HT1080 (cell line): ENCODE data around the gene LRRIQ1. TPM values are rescaled to one million over a fixed set of nuclear protein-coding genes. Genes with fewer than 3 reads are reported as not detected.
"Not testable (repeated sequence)": the region's sequence is repeated elsewhere in the genome, so short reads cannot be mapped to it uniquely, and the experiment has no call there.

Experiments
- DNase-seq: peaks from one replicate; pipeline ENCODE4 v3.0.0-alpha.2; 2015; ENCODE audit warnings: low read depth
- polyA plus RNA-seq, 2 experiments: library from polyadenylated mRNA; depleted of rRNA; stranded (reverse); fragments of >200 nt; gene quantifications; 2 replicates each; pipeline ENCODE4 v1.2.3, GENCODE V29; 2015
- total RNA-seq: library from RNA; depleted of rRNA; stranded (reverse); fragments of >200 nt; shearing (Covaris generic); gene quantifications from 2 replicates; pipeline ENCODE4 v1.2.3, GENCODE V29; 2014; rRNA removed

The LRRIQ1 gene, protein sequence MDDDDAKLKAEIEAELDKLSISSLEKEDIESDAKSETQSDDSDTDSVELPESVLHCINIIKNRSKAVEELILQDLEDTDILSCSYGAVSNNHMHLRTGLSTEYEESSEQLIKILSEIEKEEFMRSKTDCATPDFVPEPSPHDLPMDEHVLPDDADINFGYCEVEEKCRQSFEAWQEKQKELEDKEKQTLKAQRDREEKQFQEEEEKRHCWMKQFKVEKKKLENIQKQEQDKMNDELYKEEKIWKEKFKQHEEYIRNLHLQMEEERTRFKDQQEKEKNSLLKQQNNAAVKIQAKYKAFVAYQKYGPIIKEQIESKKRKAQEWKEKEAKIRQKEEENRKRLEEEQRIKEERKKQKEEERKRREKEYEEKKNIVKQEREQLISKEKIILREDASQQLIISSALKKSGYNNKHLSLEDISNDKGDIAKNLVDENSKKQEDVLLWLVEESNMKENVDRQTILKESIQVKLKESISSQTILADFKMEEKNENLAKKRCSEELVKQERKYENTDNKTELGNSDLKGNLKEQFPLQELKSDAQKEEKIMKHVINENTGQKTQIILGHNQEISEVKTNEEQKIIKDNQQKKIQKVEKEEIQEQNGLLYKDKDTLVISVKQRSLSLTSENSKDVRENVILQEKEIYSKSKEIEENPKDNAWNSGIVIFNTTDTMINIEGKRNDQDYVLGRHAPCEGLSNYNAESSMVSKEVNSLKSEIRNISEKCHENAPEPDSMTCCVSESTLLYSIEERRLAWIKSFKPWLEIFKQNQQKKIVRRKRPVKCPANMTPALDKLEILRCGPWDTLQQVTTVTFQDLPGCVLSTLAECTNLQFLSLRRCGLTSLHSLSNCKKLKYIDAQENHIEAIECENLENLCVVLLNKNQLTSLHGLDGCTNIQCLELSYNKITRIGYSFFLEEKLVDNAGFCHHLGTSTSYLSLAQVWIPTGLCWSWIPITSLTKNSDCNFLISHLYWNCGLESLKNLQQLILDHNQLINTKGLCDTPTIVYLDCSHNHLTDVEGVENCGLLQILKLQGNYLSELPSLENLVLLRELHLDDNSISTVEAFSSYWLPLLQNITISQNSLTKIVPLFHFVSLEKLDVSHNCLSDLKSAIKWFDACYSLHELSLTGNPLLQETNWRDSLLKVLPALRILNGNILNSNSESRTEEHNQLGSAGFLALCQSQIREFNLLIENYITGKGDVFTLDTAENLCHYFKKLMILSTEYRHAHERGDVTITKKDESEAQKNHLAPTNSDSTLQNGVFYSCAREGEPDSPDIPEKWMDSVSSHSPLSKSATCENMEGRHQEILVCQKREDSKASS (N-terminal part only)
- 0.06 TPM in 1 of 2 replicates, not detected in the other for total RNA-seq
- polyA plus RNA-seq (2015; cell fraction: cytosol; rRNA removed), result 0.43 and 0.77 TPM in 2 replicates
- 1.6 and 1.9 TPM in 2 replicates for polyA plus RNA-seq (2015; cell fraction: nucleus; rRNA removed)

DNA sequence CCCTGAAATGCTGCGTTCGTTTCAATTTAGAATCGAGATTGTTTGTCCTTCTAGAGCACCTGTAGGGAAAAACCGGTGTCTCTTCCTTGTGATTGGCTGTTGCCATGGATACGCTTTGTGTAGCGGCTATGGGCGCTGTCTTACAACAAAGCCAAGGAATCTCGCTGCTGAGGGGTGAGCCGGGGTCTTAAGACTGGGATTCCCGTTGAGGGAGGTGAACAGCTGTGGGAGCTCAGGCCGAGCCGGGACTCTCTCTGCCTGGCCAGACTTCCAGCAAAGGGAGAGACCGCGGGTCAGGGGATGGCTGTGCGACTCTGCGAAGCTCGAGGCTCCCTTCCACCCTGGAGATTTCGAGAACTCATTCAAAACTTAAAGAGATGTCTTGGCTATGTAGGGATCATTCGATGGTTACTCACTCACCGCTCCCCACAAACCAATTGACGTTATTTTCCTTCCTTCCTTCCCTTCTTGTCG, at the start of gene LRRIQ1, which contains the start of gene TSPAN19:
Gene LRRIQ1, plus strand, starts transcription at position 118 of the 474 bp plus-strand sequence. CDS start 1,826 bp downstream, outside the sequence.
Gene TSPAN19, minus strand, starts transcription at position 44 of the 474 bp plus-strand sequence. CDS start 6,331 bp downstream, outside the sequence.
- DNase-seq, result peak; percentile 86

- DNase-seq, result peak; percentile 18
These were observed 49.6 kb upstream of the LRRIQ1 start for GRCh38 chr12:84986586-84986985.

DNA sequence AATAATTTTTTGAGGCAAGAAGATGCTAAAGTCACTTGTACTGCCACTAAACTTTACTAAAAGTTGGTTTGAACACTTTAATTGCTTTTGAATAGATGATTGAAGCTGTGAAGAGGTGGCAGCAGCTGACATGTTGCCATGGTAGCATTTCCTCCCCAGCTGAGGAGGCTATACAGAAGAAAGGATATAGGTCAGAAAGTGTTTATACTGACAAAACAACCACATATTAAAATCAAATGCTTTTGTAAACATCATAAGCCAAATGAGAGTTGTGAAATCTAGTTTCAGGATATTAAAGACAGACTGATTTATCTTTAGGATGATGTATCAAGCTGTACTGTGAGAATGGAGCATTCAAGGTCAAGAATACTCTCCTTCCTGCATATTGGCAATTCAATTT, 41.7 kb upstream of the LRRIQ1 start:
- no peak for DNase-seq

GRCh38 chr12:84995641-84996040, 40.5 kb upstream of the LRRIQ1 start:
- DNase-seq, result peak; percentile 21

DNA sequence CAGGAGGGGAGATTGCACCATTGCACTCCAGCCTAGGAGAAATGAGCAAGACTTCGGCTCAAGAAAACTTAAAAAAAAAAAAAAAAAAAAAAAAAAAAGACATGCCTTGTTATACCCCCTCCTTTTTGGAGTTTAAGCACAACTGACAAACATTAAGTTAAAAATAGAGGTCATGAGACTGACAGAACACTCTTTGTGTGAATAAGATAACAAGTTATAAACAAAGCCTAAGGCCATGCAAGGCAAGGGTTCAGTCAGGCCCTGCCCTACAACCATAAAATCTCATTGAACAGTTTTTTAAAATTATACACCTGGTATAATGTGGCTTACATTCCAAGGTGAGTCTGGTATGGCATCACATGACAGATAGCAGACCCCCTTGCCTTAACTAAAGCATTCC, 39.4 kb upstream of the LRRIQ1 start:
- DNase-seq, result no peak

GRCh38 chr12:84998341-84998740, 37.8 kb upstream of the LRRIQ1 start:
- DNase-seq, result no peak

GRCh38 chr12:85000729-85001128, 35.4 kb upstream of the LRRIQ1 start:
- no peak for DNase-seq

DNA sequence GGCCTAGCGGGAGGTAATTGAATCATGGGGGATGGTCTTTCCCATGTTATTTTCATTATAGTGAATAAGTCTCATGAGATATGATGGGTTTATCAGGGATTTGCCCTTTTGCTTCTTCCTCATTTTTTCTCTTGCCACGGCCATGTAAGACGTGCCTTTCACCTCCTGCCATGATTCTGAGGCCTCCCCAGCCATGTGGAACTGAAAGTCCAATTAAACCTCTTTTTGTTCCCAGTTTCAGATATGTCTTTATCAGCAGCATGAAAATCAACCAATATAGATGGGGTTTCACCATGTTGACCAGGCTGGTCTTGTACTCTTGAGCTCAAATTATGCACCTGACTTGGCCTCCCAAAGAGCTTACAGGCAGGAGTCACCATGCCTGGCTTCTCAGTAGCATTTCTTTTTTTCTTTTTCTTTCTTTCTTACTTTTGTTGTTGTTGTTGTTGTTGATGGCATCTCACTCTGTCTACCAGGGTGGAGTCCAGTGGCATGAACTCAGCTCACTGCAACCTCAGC, 33.3 kb upstream of the LRRIQ1 start:
- no peak for DNase-seq

GRCh38 chr12:85004204-85004603, 31.9 kb upstream of the LRRIQ1 start:
- no peak for DNase-seq

DNA sequence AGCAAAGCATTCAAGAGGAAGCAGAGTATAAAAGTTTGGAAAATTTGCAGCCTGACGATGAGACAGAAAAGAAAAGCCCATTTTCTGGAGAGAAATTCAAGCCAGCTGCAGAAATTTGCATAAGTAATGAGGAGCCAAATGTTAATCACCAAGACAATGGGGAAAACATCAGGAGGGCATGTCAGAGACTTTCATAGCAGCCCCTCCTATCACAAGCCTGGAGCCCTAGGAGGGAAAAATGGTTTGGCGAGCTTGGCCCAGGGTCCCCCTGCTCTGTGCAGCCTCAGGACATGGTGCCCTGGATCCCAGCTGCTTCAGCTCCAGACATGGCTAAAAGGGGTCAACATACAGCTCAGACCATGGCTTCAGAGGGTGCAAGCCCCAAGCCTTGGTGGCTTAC, 31.1 kb upstream of the LRRIQ1 start:
- DNase-seq, result not testable (repeated sequence)

DNA sequence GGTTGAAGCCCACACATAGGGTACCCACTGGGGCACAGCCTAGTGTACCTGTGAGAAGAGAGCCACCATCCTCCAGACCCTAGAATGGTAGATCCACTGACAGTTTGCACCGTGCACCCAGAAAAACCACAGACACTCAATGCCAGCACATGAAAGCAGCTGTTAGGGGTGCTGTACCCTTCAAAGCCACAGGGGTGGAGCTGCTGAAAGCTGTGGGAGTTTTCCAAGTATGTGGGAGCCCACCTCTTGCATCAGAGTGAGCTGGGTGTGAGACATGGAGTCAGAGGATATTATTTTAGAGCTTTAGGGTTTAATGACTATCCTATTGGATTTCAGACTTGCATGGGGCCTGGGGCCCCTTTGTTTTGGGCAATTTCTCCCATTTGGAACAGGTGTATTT, 30.5 kb upstream of the LRRIQ1 start:
- no peak for DNase-seq

- DNase-seq, result no peak
These were observed 29.9 kb upstream of the LRRIQ1 start for GRCh38 chr12:85006206-85006605.

DNA sequence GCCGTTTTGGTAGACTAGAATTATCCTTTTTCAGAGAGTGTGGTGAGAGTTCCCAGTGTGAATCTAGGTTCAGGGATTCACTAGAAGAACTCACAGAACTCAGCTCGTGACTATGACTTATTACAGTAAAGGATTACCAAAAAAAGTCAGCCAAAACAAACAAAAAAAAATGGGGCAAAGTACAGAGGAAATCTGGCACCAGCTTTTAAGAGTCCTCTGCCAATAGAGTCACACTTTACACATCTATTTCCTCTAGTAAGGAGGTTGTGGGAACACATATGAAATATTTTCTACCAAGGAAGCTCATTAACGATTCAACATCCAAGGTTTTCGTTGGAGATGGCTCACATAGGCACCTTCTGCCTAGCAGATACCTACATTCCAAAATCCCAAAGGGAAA, 28.3 kb upstream of the LRRIQ1 start:
- DNase-seq, result peak; percentile 64

- peak; percentile 91 for DNase-seq
These were observed 19.7 kb upstream of the LRRIQ1 start for GRCh38 chr12:85016413-85016812.

GRCh38 chr12:85017133-85017532, 19.0 kb upstream of the LRRIQ1 start:
- no peak for DNase-seq

DNA sequence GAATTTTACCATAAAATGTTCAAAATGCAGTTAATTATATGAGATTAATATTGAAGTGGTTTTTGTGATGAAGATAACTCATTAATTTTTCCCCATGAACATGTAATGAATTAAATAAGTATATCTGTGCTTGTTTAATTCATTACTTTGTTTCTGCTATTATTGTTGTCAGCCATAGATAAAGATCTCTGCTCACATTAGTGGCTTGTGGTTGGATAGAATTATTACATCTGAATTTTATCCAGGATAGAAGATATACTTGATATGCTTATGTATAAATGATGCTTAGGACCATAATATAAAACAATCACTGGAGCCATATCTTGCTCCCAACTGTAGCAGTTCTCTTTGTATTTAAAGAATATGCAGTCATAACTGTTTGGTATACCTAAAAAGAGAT, 18.5 kb upstream of the LRRIQ1 start:
- DNase-seq, result no peak

DNA sequence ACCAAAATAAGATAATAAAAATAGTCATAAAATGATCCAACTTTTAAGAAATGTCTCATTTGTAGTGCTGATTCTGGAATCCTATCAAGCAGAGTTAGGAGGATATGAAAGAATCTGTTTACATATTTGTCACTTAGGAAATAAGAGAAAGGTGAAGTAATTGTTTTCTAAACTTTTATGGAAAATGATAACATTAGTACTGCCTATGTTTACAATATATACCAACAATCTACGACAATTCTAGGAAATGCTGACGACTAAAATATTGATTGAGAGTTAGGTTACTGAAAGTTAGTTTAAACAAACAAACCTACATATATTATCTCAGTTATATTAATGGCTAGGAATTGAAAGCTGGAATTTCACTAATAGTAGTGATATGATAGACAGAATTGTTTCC, 18.1 kb upstream of the LRRIQ1 start:
- no peak for DNase-seq

- DNase-seq, result peak; percentile 45
These were observed 6.7 kb upstream of the LRRIQ1 start for GRCh38 chr12:85029456-85029855.

DNA sequence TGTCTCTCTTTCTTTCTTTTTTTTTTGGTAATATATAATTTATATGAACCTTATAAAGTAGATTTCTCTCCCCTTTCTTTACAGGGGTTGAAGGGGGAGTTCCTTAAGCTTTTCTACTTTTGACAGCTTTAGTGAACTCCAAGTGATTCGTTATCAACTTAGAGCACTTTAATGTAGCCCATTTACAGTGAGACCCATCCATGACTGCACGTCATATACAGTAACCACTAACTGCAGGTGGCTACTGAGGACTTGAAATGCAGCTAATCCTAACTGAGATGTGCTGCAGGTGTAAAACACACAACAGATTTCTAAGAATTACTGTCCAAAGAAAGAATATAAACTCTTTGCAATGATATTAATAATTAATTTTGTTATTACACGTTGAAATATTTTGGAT, 582 bp downstream of the LRRIQ1 start:
- no peak for DNase-seq

GRCh38 chr12:85041395-85041794, 5.2 kb downstream of the LRRIQ1 start:
- DNase-seq, result no peak

DNA sequence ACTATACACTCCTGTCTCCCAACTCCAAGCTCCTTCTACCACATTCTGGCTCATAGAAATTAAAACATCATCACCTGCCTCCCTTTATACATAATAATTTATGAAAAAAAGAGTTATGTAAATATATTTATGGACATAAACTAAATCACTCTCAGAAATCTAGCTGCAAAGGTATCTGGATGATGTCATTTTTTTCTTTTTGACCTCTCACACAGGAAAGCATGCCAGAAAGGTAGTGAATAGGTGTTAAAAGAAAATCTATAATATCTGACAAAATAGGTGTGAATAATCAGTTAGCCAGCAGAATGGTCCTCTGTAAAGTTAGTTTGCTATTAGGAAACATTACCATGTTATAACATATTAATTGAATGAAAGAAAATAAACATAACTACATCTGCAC, 7.7 kb downstream of the LRRIQ1 start:
- DNase-seq, result no peak
